Hepatocyte (in vitro differentiated cells): ENCODE data around the gene TRIOBP. TPM values are rescaled to one million over a fixed set of nuclear protein-coding genes. Genes with fewer than 3 reads are reported as not detected.

ENCODE experiments used
- DNase-seq: peaks from one replicate; pipeline ENCODE4 v3.0.0-alpha.2; 2016; ENCODE audit warnings: low spot score
- H2AFZ ChIP-seq: fragments of 200-600 bp; sonication (generic); 2 replicates; pipeline ENCODE4 v1.6.0; 2016; ENCODE audit warnings: antibody characterized with exemption, mild to moderate bottlenecking
- H3K27ac ChIP-seq: fragments of 200-600 bp; sonication (generic); 2 replicates; pipeline ENCODE4 v1.5.1; 2016; ENCODE audit warnings: mild to moderate bottlenecking
- H3K27me3 ChIP-seq: fragments of 200-600 bp; sonication (generic); 2 replicates; pipeline ENCODE4 v1.6.1; 2016
- H3K36me3 ChIP-seq: fragments of 200-600 bp; sonication (generic); replicated peaks from 2 replicates; pipeline ENCODE4 v1.5.1; 2016; ENCODE audit warnings: low read depth; ENCODE audit not compliant: insufficient read depth
- H3K4me1 ChIP-seq: fragments of 200-600 bp; sonication (generic); 2 replicates; pipeline ENCODE4 v1.5.1; 2016; ENCODE audit warnings: mild to moderate bottlenecking, moderate library complexity; ENCODE audit not compliant: insufficient read depth
- H3K4me2 ChIP-seq: fragments of 200-600 bp; sonication (generic); 2 replicates; pipeline ENCODE4 v1.6.0; 2016
- H3K4me3 ChIP-seq: fragments of 200-600 bp; sonication (generic); 2 replicates; pipeline ENCODE4 v1.5.1; 2016; ENCODE audit warnings: mild to moderate bottlenecking
- H3K79me2 ChIP-seq: fragments of 200-600 bp; sonication (generic); 2 replicates; pipeline ENCODE4 v1.6.0; 2017; ENCODE audit warnings: mild to moderate bottlenecking
- H3K9me2 ChIP-seq: fragments of 200-600 bp; sonication (generic); replicated peaks from 2 replicates; pipeline ENCODE4 v1.6.0; 2017; ENCODE audit warnings: mild to moderate bottlenecking; ENCODE audit not compliant: insufficient read depth
- H3K9me3 ChIP-seq: fragments of 200-600 bp; sonication (generic); 2 replicates; pipeline ENCODE4 v1.5.1; 2016; ENCODE audit warnings: low read depth, mild to moderate bottlenecking
- H4K20me1 ChIP-seq: fragments of 200-600 bp; sonication (generic); 2 replicates; pipeline ENCODE4 v1.6.0; 2016; ENCODE audit warnings: mild to moderate bottlenecking; ENCODE audit not compliant: insufficient read depth, poor library complexity, severe bottlenecking
- EZH2 ChIP-seq: fragments of 200-600 bp; sonication (generic); IDR thresholded peaks from 2 replicates; pipeline ENCODE4 v1.6.1; 2016; ENCODE audit warnings: antibody characterized with exemption, mild to moderate bottlenecking, borderline replicate concordance
- EZH2phosphoT487 ChIP-seq: fragments of 200-600 bp; sonication (generic); IDR thresholded peaks from one replicate; pipeline ENCODE4 v1.6.1; 2018; ENCODE audit warnings: antibody characterized with exemption, mild to moderate bottlenecking, low read depth, moderate library complexity; ENCODE audit not compliant: unreplicated experiment, severe bottlenecking
- WGBS: methylation state at CpG from one replicate; pipeline ENCODE4 v1.1.6; 2016; ENCODE audit warnings: low lambda C conversion rate; ENCODE audit errors: missing lambda C conversion rate; 5-methylcytosine and 5-hydroxymethylcytosine counted together
- polyA plus RNA-seq: library from polyadenylated mRNA; unstranded; fragments of >200 nt; fragmentation: Nextera tagmentation; extraction: Ambion mirVana; gene quantifications from 2 replicates; pipeline ENCODE4 v1.2.1, GENCODE V29; 2016
- total RNA-seq: library from RNA; depleted of rRNA; stranded (reverse); fragments of >200 nt; gene quantifications from 2 replicates; pipeline ENCODE4 v1.2.3, GENCODE V29; 2014
- TF ChIP-seq, protein P1 (sequence below): fragments of 200-600 bp; sonication (generic); IDR thresholded peaks from 2 replicates; pipeline ENCODE4 v1.5.1; 2016; ENCODE audit warnings: antibody characterized with exemption, mild to moderate bottlenecking; ENCODE audit not compliant: poor library complexity

TRIOBP gene
- total and polyA plus RNA-seq, 2 experiments from 2014 or later = 57.2 to 96.1 TPM

DNA sequence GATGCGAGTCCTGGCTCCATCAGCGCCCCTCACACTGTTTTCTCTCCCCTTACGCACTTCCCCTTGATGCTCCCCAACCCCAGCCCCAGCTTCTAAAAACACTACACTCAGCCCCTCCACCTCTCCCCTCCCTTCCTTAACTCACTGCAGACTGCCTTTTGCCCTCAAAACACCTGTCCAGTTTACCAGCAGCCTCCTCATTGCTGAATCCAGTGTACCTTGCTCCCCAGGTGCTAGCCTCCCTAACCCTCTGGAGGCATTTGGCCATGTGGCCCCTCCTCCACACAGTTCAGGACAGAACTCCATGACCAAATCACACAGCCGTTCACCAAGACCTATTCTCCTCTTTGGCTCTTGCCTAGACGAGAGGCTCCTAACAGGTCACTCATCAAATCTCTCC, 123.5 kb downstream of the TRIOBP start:
- Histone ChIP-seq H3K79me2 (no peaks in the 10 kb centered on the region), H3K4me1 (peaks cover 15% of the 10 kb centered on the region), H3K4me2 (no peak overlapping the region), H3K27me3 (peaks cover 43% of the 10 kb centered on the region), H3K36me3 (no peaks in the 10 kb centered on the region), H3K9me3 (no peaks in the 10 kb centered on the region), H2AFZ (no peak overlapping the region), H3K4me3 (no peak overlapping the region), H3K27ac (no peak overlapping the region), H3K9me2 (no peaks in the 10 kb centered on the region), H4K20me1 (no peaks in the 10 kb centered on the region)
- DNase-seq = no peak
- WGBS = 93% methylated on average over 5 of the region's 5 CpGs
- TF ChIP-seq, protein P1, sequence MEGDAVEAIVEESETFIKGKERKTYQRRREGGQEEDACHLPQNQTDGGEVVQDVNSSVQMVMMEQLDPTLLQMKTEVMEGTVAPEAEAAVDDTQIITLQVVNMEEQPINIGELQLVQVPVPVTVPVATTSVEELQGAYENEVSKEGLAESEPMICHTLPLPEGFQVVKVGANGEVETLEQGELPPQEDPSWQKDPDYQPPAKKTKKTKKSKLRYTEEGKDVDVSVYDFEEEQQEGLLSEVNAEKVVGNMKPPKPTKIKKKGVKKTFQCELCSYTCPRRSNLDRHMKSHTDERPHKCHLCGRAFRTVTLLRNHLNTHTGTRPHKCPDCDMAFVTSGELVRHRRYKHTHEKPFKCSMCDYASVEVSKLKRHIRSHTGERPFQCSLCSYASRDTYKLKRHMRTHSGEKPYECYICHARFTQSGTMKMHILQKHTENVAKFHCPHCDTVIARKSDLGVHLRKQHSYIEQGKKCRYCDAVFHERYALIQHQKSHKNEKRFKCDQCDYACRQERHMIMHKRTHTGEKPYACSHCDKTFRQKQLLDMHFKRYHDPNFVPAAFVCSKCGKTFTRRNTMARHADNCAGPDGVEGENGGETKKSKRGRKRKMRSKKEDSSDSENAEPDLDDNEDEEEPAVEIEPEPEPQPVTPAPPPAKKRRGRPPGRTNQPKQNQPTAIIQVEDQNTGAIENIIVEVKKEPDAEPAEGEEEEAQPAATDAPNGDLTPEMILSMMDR = no peak
- TF ChIP-seq EZH2 = no peak
- TF ChIP-seq EZH2phosphoT487 = no peak

DNA sequence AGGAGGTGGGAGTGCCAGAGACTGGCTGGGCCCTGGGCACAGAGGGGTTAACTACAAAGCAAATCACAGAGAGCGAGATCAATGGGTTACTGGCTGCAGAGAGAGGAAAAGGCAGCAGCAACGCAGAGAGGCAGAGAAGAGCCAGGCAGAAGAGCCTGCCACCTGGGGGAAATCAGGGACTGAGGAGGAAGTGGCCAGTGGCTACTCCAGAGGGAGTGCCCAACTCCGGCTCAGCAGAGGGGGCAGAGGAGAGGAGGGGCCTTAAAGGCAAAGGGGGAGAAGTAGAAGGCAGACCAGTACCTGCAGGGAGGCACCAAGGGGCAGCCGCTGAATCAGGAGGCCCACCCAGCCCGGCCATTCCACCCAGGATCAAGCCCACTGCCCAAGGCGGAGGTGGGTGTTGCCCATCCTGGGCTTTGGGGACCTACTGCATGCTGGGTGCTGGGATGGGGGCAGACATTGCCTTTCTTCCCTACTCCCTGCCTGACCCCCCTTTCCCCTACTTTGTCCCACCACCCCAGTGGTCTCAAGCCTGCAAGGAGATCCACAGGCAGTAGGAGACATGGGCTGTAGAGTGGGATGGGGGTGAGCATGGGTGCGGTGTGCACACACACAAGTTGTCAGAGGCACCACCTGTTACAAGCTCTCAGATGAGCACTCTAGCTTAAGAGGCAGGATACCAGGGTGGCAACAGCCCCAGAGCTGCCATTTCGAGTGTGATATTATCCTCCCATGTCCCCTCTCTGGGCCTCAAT, 125.4 kb downstream of the TRIOBP start:
- Histone ChIP-seq H3K4me3 (no peak overlapping the region), H2AFZ (no peak overlapping the region), H3K4me1 (peaks cover 15% of the 10 kb centered on the region), H4K20me1 (no peaks in the 10 kb centered on the region), H3K27ac (no peak overlapping the region), H3K36me3 (no peaks in the 10 kb centered on the region), H3K27me3 (peaks cover 50% of the 10 kb centered on the region), H3K79me2 (no peaks in the 10 kb centered on the region), H3K9me3 (no peaks in the 10 kb centered on the region), H3K4me2 (no peak overlapping the region), H3K9me2 (no peaks in the 10 kb centered on the region)
- TF ChIP-seq EZH2phosphoT487 (no peak), EZH2 (no peak)
- TF ChIP-seq, protein P1 = no peak
- 47% methylated on average over 8 of the region's 8 CpGs for WGBS
- DNase-seq = no peak

DNA sequence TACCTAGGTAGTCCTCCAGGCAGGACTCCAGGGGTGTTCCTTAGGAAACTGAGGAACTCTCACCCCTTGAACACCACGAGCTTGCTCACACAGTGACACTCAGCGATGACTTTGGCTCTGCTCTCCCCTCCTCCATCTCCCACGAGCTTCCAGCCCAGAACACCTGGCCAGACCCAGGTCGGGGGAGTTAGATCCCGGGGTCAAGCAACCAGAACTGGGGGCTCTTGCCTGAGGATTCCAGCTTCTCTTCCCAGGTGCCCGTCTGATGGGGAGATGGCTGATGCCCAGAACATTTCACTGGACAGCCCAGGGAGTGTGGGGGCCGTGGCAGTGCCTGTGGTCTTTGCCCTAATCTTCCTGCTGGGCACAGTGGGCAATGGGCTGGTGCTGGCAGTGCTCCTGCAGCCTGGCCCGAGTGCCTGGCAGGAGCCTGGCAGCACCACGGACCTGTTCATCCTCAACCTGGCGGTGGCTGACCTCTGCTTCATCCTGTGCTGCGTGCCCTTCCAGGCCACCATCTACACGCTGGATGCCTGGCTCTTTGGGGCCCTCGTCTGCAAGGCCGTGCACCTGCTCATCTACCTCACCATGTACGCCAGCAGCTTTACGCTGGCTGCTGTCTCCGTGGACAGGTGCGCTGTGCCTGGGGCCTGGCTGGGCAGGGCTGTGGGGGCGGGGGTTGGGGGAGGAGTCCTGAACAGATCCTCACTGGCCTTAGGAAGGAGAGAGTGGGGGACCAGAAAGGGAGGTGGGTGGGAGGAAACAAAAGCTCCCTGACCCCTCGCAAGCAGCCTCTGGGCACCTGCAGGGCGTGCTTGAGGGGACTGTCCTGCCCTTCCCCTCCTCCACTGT, 126.5 kb downstream of the TRIOBP start, which contains the start of gene GALR3:
Gene GALR3, plus strand, starts transcription at position 249 of the 852 bp plus-strand sequence. Its CDS starts 25 bp downstream, at position 274.
- peaks cover 50% of the 10 kb centered on the region for H3K27me3 ChIP-seq
- TF ChIP-seq EZH2phosphoT487 (no peak), EZH2 (no peak)
- TF ChIP-seq, protein P1 = no peak
- no peaks in the 10 kb centered on the region for H3K9me3 ChIP-seq
- H3K27ac ChIP-seq = no peak within 1 kb of the TSS
- H2AFZ ChIP-seq = no peak within 1 kb of the TSS
- no peaks in the 10 kb centered on the region for H3K36me3 ChIP-seq
- 74% methylated on average over 20 of the region's 21 CpGs for WGBS
- H3K4me2 ChIP-seq = no peak within 1 kb of the TSS
- H3K9me2 ChIP-seq = no peaks in the 10 kb centered on the region
- H3K4me1 ChIP-seq = peaks cover 9% of the 10 kb centered on the region
- no peaks in the 10 kb centered on the region for H4K20me1 ChIP-seq
- no peaks in the 10 kb centered on the region for H3K79me2 ChIP-seq
- no peak within 1 kb of the TSS for H3K4me3 ChIP-seq
- DNase-seq = no peak
